ENCODE results near the gene PLCH2.
A peak's percentile ranks its signal among the peaks of the same experiment; 100 is the strongest.

GRCh38 chr1:2443277-2444137 is 32.6 kb upstream of the PLCH2 start:
- no peak for TF ChIP-seq GATA2 (CRISPR knock-in tag; IDR thresholded peaks at IDR 0.05)
- TF ChIP-seq, protein P1, sequence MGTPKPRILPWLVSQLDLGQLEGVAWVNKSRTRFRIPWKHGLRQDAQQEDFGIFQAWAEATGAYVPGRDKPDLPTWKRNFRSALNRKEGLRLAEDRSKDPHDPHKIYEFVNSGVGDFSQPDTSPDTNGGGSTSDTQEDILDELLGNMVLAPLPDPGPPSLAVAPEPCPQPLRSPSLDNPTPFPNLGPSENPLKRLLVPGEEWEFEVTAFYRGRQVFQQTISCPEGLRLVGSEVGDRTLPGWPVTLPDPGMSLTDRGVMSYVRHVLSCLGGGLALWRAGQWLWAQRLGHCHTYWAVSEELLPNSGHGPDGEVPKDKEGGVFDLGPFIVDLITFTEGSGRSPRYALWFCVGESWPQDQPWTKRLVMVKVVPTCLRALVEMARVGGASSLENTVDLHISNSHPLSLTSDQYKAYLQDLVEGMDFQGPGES (IDR thresholded peaks at IDR 0.05; ENCODE audit: low read depth, low read length) = no peak
- TF ChIP-seq, protein P2, sequence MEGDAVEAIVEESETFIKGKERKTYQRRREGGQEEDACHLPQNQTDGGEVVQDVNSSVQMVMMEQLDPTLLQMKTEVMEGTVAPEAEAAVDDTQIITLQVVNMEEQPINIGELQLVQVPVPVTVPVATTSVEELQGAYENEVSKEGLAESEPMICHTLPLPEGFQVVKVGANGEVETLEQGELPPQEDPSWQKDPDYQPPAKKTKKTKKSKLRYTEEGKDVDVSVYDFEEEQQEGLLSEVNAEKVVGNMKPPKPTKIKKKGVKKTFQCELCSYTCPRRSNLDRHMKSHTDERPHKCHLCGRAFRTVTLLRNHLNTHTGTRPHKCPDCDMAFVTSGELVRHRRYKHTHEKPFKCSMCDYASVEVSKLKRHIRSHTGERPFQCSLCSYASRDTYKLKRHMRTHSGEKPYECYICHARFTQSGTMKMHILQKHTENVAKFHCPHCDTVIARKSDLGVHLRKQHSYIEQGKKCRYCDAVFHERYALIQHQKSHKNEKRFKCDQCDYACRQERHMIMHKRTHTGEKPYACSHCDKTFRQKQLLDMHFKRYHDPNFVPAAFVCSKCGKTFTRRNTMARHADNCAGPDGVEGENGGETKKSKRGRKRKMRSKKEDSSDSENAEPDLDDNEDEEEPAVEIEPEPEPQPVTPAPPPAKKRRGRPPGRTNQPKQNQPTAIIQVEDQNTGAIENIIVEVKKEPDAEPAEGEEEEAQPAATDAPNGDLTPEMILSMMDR (IDR thresholded peaks at IDR 0.05) = no peak; the same call in 1 of the 2 replicates
- no peak for TF ChIP-seq NFIC (IDR thresholded peaks at IDR 0.05; ENCODE audit: borderline replicate concordance)
- TF ChIP-seq RAD21 (IDR thresholded peaks at IDR 0.05; ENCODE audit: low read length) = peak; percentile 44
- TF ChIP-seq MXI1 (IDR thresholded peaks at IDR 0.05; ENCODE audit: low read depth, low read length) = no peak
- no peak for TF ChIP-seq RCOR1 (IDR thresholded peaks at IDR 0.05; ENCODE audit: low read length)
- TF ChIP-seq EP300 (IDR thresholded peaks at IDR 0.05; ENCODE audit: borderline replicate concordance in 1 of 2, low read depth in 1 of 2, low read length in 1 of 2) = no peak
- no peak for TF ChIP-seq REST (IDR thresholded peaks at IDR 0.05; ENCODE audit: low read depth, low read length)
- TF ChIP-seq TEAD4 (IDR thresholded peaks at IDR 0.05; ENCODE audit: borderline replicate concordance, insufficient read depth) = no peak
- TF ChIP-seq TCF12 (IDR thresholded peaks at IDR 0.05) = no peak
- TF ChIP-seq ELF1 (IDR thresholded peaks at IDR 0.05) = no peak
- no peak for TF ChIP-seq TAF1 (IDR thresholded peaks at IDR 0.05; ENCODE audit: borderline replicate concordance, low read depth, low read length)
